Uterus (tissue), 4 donors: ENCODE data around the gene SCAPER. TPM values are rescaled to one million over a fixed set of nuclear protein-coding genes. Genes with fewer than 3 reads are reported as not detected.

Experiments used
- DNase-seq, 2 donors: peaks; one replicate each; pipeline ENCODE4 v3.0.0-alpha.2; 2019 to 2020
- H3K27ac ChIP-seq, 2 donors: fragments of 200-600 bp; sonication (generic); 1 replicate in 1 of 2; 2 replicates in 1 of 2; pipeline ENCODE4 v1.5.1; 2016 to 2018
- H3K27me3 ChIP-seq, 2 donors: fragments of 200-600 bp; sonication (generic); one replicate each; pipeline ENCODE4 v1.5.1; 2018 to 2019; ENCODE audit warnings: control low read depth in 1 of 2
- H3K36me3 ChIP-seq, 2 donors: fragments of 200-600 bp; sonication (generic); one replicate each; pipeline ENCODE4 v1.5.1; 2019; ENCODE audit warnings: control low read depth in 1 of 2
- H3K4me1 ChIP-seq, 2 donors: fragments of 200-600 bp; sonication (generic); one replicate each; pipeline ENCODE4 v1.5.1; 2018 to 2019; ENCODE audit warnings: control low read depth in 1 of 2
- H3K4me3 ChIP-seq, 2 donors: fragments of 200-600 bp; sonication (generic); 1 replicate in 1 of 2; 2 replicates in 1 of 2; pipeline ENCODE4 v1.5.1; 2018 to 2019; ENCODE audit warnings: mild to moderate bottlenecking in 1 of 2
- H3K9me3 ChIP-seq, 2 donors: fragments of 200-600 bp; sonication (generic); one replicate each; pipeline ENCODE4 v1.5.1; 2019; ENCODE audit warnings: control low read depth in 1 of 2
- POLR2A ChIP-seq, 2 donors: fragments of 450-650 bp; IDR thresholded peaks; one replicate each; pipeline ENCODE4 v1.6.1; 2016; ENCODE audit warnings: antibody characterized with exemption in 2 of 2, mild to moderate bottlenecking in 1 of 2, moderate library complexity in 1 of 2
- intact Hi-C: fragments of 100-400 bp; cut with DNase I; formaldehyde crosslinking; loops from one replicate; pipeline ENCODE4 v1.15.1; 2023; ENCODE audit warnings: low total_unique reads
- total RNA-seq, 4 donors: library from RNA; depleted of rRNA in 3 of 4; stranded (reverse); fragments of >200 nt in 3 of 4; gene quantifications; one replicate each; pipeline versions ENCODE4 v1.1.0 to v1.2.4, GENCODE V29; 2014 to 2023
- TF ChIP-seq, protein P1 (sequence below), 4 experiments: fragments of 200-600 bp in 2 of 4; fragments of 450-650 bp in 2 of 4; sonication (generic) in 2 of 4; IDR thresholded peaks; one replicate each; pipeline ENCODE4 v1.5.1; 2016 to 2019; ENCODE audit warnings: antibody characterized with exemption in 4 of 4, mild to moderate bottlenecking in 2 of 4, moderate library complexity in 1 of 4
- donor health status: DM: yes; HTN: yes; CAD: no.

Gene SCAPER
- total RNA-seq, 4 donors from 2014 or later, result 10.6 to 74.2 (median 32.9) TPM

DNA sequence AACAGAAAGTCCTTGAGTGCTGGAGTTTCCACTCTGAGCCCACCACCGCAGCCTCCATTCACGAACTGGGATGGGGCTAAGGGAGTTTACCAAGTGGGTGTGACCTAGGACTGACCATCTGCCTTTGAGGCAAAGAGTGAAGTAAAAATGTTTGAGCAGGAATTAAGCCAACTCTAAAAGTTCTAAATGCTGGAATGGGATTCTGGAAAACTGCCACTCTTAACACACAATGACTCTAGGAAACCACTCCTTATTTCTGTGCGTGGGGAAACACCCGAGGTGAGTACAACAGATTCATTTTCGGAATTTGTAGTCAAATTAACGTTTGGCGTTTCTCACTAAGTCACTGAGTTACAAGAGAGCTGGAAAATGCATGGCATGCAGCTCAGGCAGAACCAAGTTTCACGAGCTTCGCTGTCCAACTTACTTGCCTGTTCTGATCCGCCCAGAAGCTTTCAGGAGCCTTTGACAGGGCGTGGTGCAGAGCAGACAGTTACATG is 537.0 kb downstream of the SCAPER start:
- Histone ChIP-seq H3K4me3 (no peak overlapping the region), H3K9me3 (no peaks in the 10 kb centered on the region), H3K27ac (no peak overlapping the region), H3K36me3 (no peaks in the 10 kb centered on the region), H3K27me3 (no peaks in the 10 kb centered on the region), H3K4me1 (no peaks in the 10 kb centered on the region)
- intact Hi-C loops, result no loop called here
- TF ChIP-seq, protein P1, sequence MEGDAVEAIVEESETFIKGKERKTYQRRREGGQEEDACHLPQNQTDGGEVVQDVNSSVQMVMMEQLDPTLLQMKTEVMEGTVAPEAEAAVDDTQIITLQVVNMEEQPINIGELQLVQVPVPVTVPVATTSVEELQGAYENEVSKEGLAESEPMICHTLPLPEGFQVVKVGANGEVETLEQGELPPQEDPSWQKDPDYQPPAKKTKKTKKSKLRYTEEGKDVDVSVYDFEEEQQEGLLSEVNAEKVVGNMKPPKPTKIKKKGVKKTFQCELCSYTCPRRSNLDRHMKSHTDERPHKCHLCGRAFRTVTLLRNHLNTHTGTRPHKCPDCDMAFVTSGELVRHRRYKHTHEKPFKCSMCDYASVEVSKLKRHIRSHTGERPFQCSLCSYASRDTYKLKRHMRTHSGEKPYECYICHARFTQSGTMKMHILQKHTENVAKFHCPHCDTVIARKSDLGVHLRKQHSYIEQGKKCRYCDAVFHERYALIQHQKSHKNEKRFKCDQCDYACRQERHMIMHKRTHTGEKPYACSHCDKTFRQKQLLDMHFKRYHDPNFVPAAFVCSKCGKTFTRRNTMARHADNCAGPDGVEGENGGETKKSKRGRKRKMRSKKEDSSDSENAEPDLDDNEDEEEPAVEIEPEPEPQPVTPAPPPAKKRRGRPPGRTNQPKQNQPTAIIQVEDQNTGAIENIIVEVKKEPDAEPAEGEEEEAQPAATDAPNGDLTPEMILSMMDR (IDR thresholded peaks at IDR 0.05), result no peak
- no peak for TF ChIP-seq POLR2A (IDR thresholded peaks at IDR 0.05)
- DNase-seq, result no peak

DNA sequence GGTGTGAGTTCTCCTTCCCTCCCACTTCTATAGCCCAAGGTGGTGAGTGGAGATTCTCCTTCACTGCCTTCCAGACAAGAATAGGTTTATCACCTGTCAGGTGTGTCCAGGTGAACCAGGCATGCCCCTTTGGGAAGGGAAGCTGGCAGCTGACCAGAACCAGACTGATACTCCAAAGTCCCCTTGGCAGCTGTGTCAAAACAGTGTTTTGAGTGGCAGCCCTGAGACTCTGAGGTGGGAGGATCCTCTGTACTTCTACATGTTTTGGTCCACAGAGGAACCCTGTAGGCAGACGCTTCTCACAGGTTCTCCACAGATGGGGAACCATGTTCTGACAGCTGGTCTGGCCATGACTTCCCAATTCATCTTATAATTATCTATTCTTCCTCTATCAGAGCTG is 538.4 kb downstream of the SCAPER start:
- H3K27ac ChIP-seq, result no peak overlapping the region
- intact Hi-C loops, result no loop called here
- no peaks in the 10 kb centered on the region for H3K36me3 ChIP-seq

DNA sequence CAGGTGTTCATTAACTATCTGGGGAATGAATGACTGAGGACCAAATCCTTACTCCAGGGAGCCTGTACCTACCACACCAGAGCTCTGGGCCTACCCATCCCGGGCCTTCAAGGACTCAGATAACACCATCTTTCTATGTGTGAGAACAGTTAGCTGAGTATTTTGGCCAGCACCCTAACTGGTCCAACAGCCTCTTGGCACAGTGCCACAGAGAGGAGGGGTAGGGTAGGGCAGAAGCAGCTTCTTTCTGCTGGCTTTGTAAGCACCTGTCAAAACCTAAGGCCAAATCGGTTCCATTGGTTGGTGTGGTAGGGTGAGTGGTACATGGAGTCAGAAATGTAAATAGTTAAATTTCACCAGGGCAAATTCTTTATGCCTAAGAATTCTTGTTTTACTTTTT is 541.9 kb downstream of the SCAPER start:
- TF ChIP-seq POLR2A (IDR thresholded peaks at IDR 0.05), result no peak
- TF ChIP-seq, protein P1 (IDR thresholded peaks at IDR 0.05), result no peak
- H3K27me3 ChIP-seq, result no peaks in the 10 kb centered on the region
- no peak overlapping the region for H3K27ac ChIP-seq
- H3K9me3 ChIP-seq, result no peaks in the 10 kb centered on the region
- intact Hi-C loops, result no loop called here
- H3K4me1 ChIP-seq, result no peaks in the 10 kb centered on the region
- DNase-seq, result no peak
- H3K4me3 ChIP-seq, result no peak overlapping the region
- H3K36me3 ChIP-seq, result no peaks in the 10 kb centered on the region

More for the DNA sequence above, 538.4 kb downstream of the SCAPER start:
- Histone ChIP-seq H3K27me3 (no peaks in the 10 kb centered on the region), H3K4me3 (no peak overlapping the region), H3K4me1 (no peaks in the 10 kb centered on the region), H3K9me3 (no peaks in the 10 kb centered on the region)
- no peak for DNase-seq
- TF ChIP-seq, protein P1 (IDR thresholded peaks at IDR 0.05), result no peak

DNA sequence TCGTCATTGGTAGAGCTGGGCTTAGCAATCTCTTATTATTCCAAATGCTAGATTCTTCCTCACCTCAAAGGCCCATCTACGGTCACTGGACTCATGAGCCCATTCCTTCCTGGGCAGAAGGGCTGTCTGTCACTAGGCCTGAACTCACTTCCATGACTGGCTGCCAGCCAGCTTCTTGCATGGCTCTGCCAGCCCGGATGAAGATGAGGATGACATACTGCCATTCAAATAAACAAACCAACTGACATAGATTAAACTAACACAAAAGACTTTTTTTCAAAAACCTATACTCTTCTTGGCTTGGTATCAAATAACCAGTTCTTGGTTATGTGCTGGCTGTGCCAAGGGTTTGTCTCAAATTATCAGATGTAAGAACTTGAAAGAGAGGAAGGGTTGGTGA is 544.7 kb downstream of the SCAPER start:
- TF ChIP-seq POLR2A (IDR thresholded peaks at IDR 0.05), result no peak
- TF ChIP-seq, protein P1 (IDR thresholded peaks at IDR 0.05), result no peak
- Histone ChIP-seq H3K4me1 (no peaks in the 10 kb centered on the region), H3K36me3 (no peaks in the 10 kb centered on the region), H3K4me3 (no peak overlapping the region), H3K9me3 (no peaks in the 10 kb centered on the region), H3K27me3 (no peaks in the 10 kb centered on the region), H3K27ac (no peak overlapping the region)
- intact Hi-C loops, result no loop called here
- no peak for DNase-seq

DNA sequence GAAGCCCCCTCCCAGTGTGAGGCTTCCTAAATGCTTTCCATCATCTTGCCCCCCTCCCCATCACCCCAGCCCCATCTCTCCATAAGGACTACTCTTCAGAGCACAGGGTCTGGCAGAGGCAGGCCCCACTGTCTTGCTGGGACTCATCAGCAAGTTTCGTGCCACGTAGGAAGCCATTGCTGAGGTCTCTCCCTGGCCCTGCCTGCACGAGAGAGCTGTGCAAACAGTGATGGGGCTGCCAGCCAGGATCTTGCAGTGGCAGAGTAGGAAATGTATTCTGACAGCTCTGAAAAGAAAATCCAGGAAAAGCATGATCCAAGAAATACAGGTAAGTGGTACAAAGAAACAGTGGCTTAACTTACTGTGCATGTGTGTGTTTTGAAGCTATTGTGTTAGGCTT is 546.0 kb downstream of the SCAPER start:
- no peaks in the 10 kb centered on the region for H3K4me1 ChIP-seq
- intact Hi-C loops, result no loop called here

More for the DNA sequence above, 546.0 kb downstream of the SCAPER start:
- TF ChIP-seq, protein P1 (IDR thresholded peaks at IDR 0.05), result no peak
- no peak overlapping the region for H3K27ac ChIP-seq
- DNase-seq, result no peak
- no peaks in the 10 kb centered on the region for H3K9me3 ChIP-seq
- no peaks in the 10 kb centered on the region for H3K27me3 ChIP-seq
- H3K36me3 ChIP-seq, result no peaks in the 10 kb centered on the region
- no peak overlapping the region for H3K4me3 ChIP-seq
